HepG2 (cell line): Measurements from ENCODE around the gene CCND1. TPM values are rescaled to one million over a fixed set of nuclear protein-coding genes. Genes with fewer than 3 reads are reported as not detected.
"Not testable (repeated sequence)": the region's sequence is repeated elsewhere in the genome, so short reads cannot be mapped to it uniquely, and the experiment has no call there.

Experiments
- ATAC-seq: fragments of 200-7000 bp; cut with Tn5 transposase; 3 replicates; pipeline ENCODE4 v1.9.1; 2020; ENCODE audit warnings: mild to moderate bottlenecking, moderate library complexity
- BruUV-seq: library from RNA; stranded (reverse); fragments of 400-500 nt; replicated peaks from 2 replicates; lab custom pipeline; 2021; lab: Mats Ljungman, UMichigan
- CTCF ChIA-PET: fragments of 300-600 bp; formaldehyde crosslinking; extraction: SDS; loops from one replicate; lab custom pipeline; 2021; ENCODE audit warnings: low total read pairs, inconsistent platforms, low intra/inter-chr PET ratio; lab: Yijun Ruan, JAX
- POLR2A ChIA-PET: fragments of 350-600 bp; sonication (Branson Sonifier 250); formaldehyde crosslinking; loops from one replicate; lab custom pipeline; 2020; ENCODE audit warnings: antibody characterized with exemption, inconsistent platforms; lab: Yijun Ruan, JAX
- DNase-seq: peaks from one replicate; pipeline ENCODE4 v3.0.0-alpha.2; 2015; ENCODE audit warnings: low spot score
- FAIRE-seq: peaks from 3 replicates; lab custom pipeline; 2011; peaks lifted over from hg19 to GRCh38; lab: Jason Lieb, UNC
- H2AFZ ChIP-seq: one replicate; pipeline ENCODE4 v1.6.1; 2011; ENCODE audit warnings: low read length, inconsistent platforms
- H3K27ac ChIP-seq: fragments of 300-600 bp; 3 replicates; pipeline ENCODE4 v1.8.0; 2011; ENCODE audit warnings: mixed run types, mild to moderate bottlenecking, mixed read lengths, low read length, inconsistent platforms; ENCODE audit not compliant: insufficient read depth; ENCODE audit errors: extremely low read length
- H3K27me3 ChIP-seq, 2 experiments: fragments of 200-600 bp in 1 of 2; 2 replicates in 1 of 2; 3 replicates in 1 of 2; pipeline versions ENCODE4 v1.6.0 to v1.8.0; 2011; ENCODE audit warnings: low read length in 2 of 2, mild to moderate bottlenecking in 2 of 2, moderate library complexity in 2 of 2, inconsistent platforms in 1 of 2; ENCODE audit not compliant: insufficient read depth in 2 of 2, control insufficient read depth in 1 of 2
- H3K36me3 ChIP-seq, 2 experiments: fragments of 200-600 bp in 1 of 2; replicated peaks in 1 of 2; 2 replicates in 1 of 2; 3 replicates in 1 of 2; pipeline versions ENCODE4 v1.5.1 to v1.8.0; 2011; ENCODE audit warnings: low read length in 2 of 2, inconsistent platforms in 1 of 2; ENCODE audit not compliant: insufficient read depth in 2 of 2, control insufficient read depth in 1 of 2
- H3K4me1 ChIP-seq: 2 replicates; pipeline ENCODE4 v1.5.1; 2012; ENCODE audit warnings: low read length, inconsistent platforms; ENCODE audit not compliant: insufficient read depth
- H3K4me2 ChIP-seq: 2 replicates; pipeline ENCODE4 v1.6.0; 2011; ENCODE audit warnings: low read depth, low read length, inconsistent platforms
- H3K4me3 ChIP-seq, 3 experiments: fragments of 200-600 bp in 1 of 3; sonication (generic), shearing (Covaris generic) in 1 of 3; replicated peaks in 1 of 3; 2 replicates each; pipeline ENCODE4 v1.5.1; 2011 to 2016; ENCODE audit warnings: low read length in 3 of 3, inconsistent platforms in 2 of 3, low read depth in 2 of 3, mild to moderate bottlenecking in 2 of 3, control low read depth in 1 of 3, mixed read lengths in 1 of 3; ENCODE audit not compliant: insufficient read depth in 1 of 3
- H3K79me2 ChIP-seq: one replicate; pipeline ENCODE4 v1.6.1; 2011; ENCODE audit warnings: low read length, inconsistent platforms; ENCODE audit not compliant: insufficient read depth
- H3K9ac ChIP-seq: 2 replicates; pipeline ENCODE4 v1.6.0; 2011; ENCODE audit warnings: mild to moderate bottlenecking, low read depth, low read length, inconsistent platforms; ENCODE audit not compliant: insufficient read depth
- H3K9me3 ChIP-seq: 2 replicates; pipeline ENCODE4 v1.5.1; 2012; ENCODE audit warnings: mild to moderate bottlenecking, low read length
- H4K20me1 ChIP-seq: 2 replicates; pipeline ENCODE4 v1.6.0; 2011; ENCODE audit warnings: inconsistent platforms, mild to moderate bottlenecking, low read length, moderate library complexity; ENCODE audit not compliant: insufficient read depth
- WGBS: methylation state at CpG from one replicate; pipeline ENCODE4 v1.1.6; 2017; ENCODE audit warnings: low lambda C conversion rate; 5-methylcytosine and 5-hydroxymethylcytosine counted together
- in situ Hi-C: cut with HindIII; loops from 2 replicates; pipeline ENCODE4 v1.10.0; 2017; ENCODE audit warnings: low pct_unique_long_range_greater_than_20kb; ENCODE audit not compliant: extremely low pct_ligation_motif_present
- intact Hi-C: fragments of 100-400 bp; cut with micrococcal nuclease; formaldehyde crosslinking; loops from one replicate; pipeline ENCODE4 v1.10.0; 2022; ENCODE audit not compliant: unreplicated experiment
- polyA plus RNA-seq, 8 experiments: library from polyadenylated mRNA; depleted of rRNA in 3 of 8; stranded (reverse) in 7 of 8; unstranded in 1 of 8; fragments of >200 nt; fragmentation: Illumina TruSeq in 4 of 8; extraction: Trizol in 4 of 8; gene quantifications; 2 replicates each; pipeline versions ENCODE4 v1.2.1 to v1.2.3, GENCODE V29; 2011 to 2016; ENCODE audit warnings: low read depth in 4 of 8, missing spikeins in 1 of 8, mixed read lengths in 1 of 8; ENCODE audit not compliant: insufficient read depth in 1 of 8
- total RNA-seq, 5 experiments: library from RNA; depleted of rRNA; stranded (reverse); fragments of >200 nt; fragmentation: Illumina TruSeq; extraction: Trizol; gene quantifications; 2 replicates each; pipeline ENCODE4 v1.2.3, GENCODE V29; 2016; ENCODE audit warnings: low read depth in 1 of 5
- TF ChIP-seq, protein P1 (sequence below): sonication (generic); formaldehyde crosslinking; IDR thresholded peaks from 2 replicates; pipeline ENCODE4 v1.4.0; 2020; ENCODE audit warnings: mild to moderate bottlenecking, missing genetic modification reagents, borderline replicate concordance
- TF ChIP-seq, protein P2 (sequence below): sonication (generic); formaldehyde crosslinking; IDR thresholded peaks from 2 replicates; pipeline ENCODE4 v1.4.0; 2020; ENCODE audit warnings: missing genetic modification reagents

The CCND1 gene
- total and polyA plus RNA-seq, 2 of the 13 experiments (the other 11 are each of a cell fraction or from before 2014, with no cell fraction given), result 107 to 136 TPM

- peaks cover 0 to 6% of the 10 kb centered on the region in 2 experiments; a peak in 1 of 5 replicates for H3K27me3 ChIP-seq
- H3K4me2 ChIP-seq, result no peak overlapping the region
- FAIRE-seq (no peak), ATAC-seq (no peak), DNase-seq (no peak)
- H3K9me3 ChIP-seq, result no peaks in the 10 kb centered on the region
- peaks cover 29% of the 10 kb centered on the region for H3K4me1 ChIP-seq
- TF ChIP-seq, protein P1, sequence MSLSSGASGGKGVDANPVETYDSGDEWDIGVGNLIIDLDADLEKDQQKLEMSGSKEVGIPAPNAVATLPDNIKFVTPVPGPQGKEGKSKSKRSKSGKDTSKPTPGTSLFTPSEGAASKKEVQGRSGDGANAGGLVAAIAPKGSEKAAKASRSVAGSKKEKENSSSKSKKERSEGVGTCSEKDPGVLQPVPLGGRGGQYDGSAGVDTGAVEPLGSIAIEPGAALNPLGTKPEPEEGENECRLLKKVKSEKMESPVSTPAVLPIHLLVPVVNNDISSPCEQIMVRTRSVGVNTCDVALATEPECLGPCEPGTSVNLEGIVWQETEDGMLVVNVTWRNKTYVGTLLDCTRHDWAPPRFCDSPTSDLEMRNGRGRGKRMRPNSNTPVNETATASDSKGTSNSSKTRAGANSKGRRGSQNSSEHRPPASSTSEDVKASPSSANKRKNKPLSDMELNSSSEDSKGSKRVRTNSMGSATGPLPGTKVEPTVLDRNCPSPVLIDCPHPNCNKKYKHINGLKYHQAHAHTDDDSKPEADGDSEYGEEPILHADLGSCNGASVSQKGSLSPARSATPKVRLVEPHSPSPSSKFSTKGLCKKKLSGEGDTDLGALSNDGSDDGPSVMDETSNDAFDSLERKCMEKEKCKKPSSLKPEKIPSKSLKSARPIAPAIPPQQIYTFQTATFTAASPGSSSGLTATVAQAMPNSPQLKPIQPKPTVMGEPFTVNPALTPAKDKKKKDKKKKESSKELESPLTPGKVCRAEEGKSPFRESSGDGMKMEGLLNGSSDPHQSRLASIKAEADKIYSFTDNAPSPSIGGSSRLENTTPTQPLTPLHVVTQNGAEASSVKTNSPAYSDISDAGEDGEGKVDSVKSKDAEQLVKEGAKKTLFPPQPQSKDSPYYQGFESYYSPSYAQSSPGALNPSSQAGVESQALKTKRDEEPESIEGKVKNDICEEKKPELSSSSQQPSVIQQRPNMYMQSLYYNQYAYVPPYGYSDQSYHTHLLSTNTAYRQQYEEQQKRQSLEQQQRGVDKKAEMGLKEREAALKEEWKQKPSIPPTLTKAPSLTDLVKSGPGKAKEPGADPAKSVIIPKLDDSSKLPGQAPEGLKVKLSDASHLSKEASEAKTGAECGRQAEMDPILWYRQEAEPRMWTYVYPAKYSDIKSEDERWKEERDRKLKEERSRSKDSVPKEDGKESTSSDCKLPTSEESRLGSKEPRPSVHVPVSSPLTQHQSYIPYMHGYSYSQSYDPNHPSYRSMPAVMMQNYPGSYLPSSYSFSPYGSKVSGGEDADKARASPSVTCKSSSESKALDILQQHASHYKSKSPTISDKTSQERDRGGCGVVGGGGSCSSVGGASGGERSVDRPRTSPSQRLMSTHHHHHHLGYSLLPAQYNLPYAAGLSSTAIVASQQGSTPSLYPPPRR (CRISPR knock-in tag), result no peak
- TF ChIP-seq, protein P2, sequence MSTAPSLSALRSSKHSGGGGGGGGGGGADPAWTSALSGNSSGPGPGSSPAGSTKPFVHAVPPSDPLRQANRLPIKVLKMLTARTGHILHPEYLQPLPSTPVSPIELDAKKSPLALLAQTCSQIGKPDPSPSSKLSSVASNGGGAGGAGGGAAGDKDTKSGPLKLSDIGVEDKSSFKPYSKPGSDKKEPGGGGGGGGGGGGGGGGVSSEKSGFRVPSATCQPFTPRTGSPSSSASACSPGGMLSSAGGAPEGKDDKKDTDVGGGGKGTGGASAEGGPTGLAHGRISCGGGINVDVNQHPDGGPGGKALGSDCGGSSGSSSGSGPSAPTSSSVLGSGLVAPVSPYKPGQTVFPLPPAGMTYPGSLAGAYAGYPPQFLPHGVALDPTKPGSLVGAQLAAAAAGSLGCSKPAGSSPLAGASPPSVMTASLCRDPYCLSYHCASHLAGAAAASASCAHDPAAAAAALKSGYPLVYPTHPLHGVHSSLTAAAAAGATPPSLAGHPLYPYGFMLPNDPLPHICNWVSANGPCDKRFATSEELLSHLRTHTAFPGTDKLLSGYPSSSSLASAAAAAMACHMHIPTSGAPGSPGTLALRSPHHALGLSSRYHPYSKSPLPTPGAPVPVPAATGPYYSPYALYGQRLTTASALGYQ (CRISPR knock-in tag), result no peak
- no peaks in the 10 kb centered on the region for H3K79me2 ChIP-seq
- no peak overlapping the region for H3K9ac ChIP-seq
- H3K36me3 ChIP-seq, result no peaks in the 10 kb centered on the region
- H4K20me1 ChIP-seq, result no peaks in the 10 kb centered on the region
- WGBS, result 27% methylated on average over 2 of the region's 2 CpGs
- H3K4me3 ChIP-seq, result no peak overlapping the region
- in situ Hi-C loops, result no loop called here
- BruUV-seq, result no TSS peak
- POLR2A ChIA-PET, result interaction anchor here (1.3 kb wide), 1 partner anchor 18 kb away, joined by 5 read pairs; no protein-coding TSS in a partner anchor
- CTCF ChIA-PET, result no interaction called here
- no peak overlapping the region for H3K27ac ChIP-seq
- H2AFZ ChIP-seq, result no peak overlapping the region
- intact Hi-C loops, result no loop called here
Measured at GRCh38 chr11:69620683-69621290, 20.2 kb upstream of the CCND1 start.

DNA sequence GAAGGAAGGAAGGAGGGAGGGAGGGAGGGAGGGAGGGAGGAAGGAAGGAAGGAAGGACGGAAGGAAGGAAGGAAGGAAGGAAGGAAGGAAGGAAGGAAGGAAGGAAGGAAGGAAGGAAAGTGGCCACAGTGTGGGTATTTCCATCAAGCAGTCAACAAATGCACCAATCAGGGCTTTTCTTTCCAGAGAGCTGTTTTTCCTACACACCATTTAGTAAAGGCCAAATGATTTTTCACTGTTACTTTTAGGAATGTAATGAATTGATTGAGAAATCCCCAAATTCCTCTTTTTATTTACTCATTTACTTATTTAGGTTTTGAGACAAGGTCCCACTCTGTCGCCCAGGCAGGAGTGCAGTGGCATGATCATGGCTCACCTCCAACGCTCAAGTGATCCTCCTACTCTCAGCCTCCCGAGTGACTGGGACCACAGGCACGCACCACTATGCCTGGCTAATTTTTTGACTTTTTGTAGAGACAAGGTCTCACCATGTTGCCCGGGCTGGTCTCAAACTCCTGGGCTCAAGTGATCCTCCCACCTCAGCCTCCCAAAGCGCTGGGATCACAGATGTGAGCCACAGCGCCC, 18.8 kb upstream of the CCND1 start:
- in situ Hi-C loops, H3K27me3 ChIP-seq, H3K4me3 ChIP-seq, H3K9me3 ChIP-seq, CTCF ChIA-PET, H3K36me3 ChIP-seq, intact Hi-C loops, POLR2A ChIA-PET, ATAC-seq, H3K4me2 ChIP-seq, H2AFZ ChIP-seq, H4K20me1 ChIP-seq, FAIRE-seq, H3K79me2 ChIP-seq, DNase-seq, BruUV-seq, H3K27ac ChIP-seq, H3K9ac ChIP-seq: not testable (repeated sequence)
- 25% methylated on average over 8 of the region's 8 CpGs for WGBS
- peaks cover 15% of the 10 kb centered on the region for H3K4me1 ChIP-seq
